Chondrocyte (in vitro differentiated cells): ENCODE results near the gene LGALS3BP. TPM values are rescaled to one million over a fixed set of nuclear protein-coding genes. Genes with fewer than 3 reads are reported as not detected.
"Not testable (repeated sequence)": the region's sequence is repeated elsewhere in the genome, so short reads cannot be mapped to it uniquely, and the experiment has no call there.

ENCODE experiments used
- DNase-seq: peaks from one replicate; pipeline ENCODE4 v3.0.0; 2021; ENCODE audit warnings: mixed read lengths, low spot score
- H3K27ac Mint-ChIP-seq: one replicate; pipeline ENCODE4 v1.8.0; 2021; ENCODE audit warnings: mild to moderate bottlenecking, moderate library complexity, mixed read lengths; ENCODE audit not compliant: unreplicated experiment
- H3K27me3 Mint-ChIP-seq: 2 replicates; pipeline ENCODE4 v1.8.0; 2021; ENCODE audit warnings: low read depth, mixed read lengths
- H3K36me3 Mint-ChIP-seq: 2 replicates; pipeline ENCODE4 v1.8.0; 2021; ENCODE audit warnings: low read depth, mixed read lengths
- H3K4me1 Mint-ChIP-seq: 2 replicates; pipeline ENCODE4 v1.8.0; 2021; ENCODE audit warnings: low read depth, mild to moderate bottlenecking, mixed read lengths
- H3K4me3 Mint-ChIP-seq: one replicate; pipeline ENCODE4 v1.8.0; 2021; ENCODE audit warnings: mild to moderate bottlenecking, moderate library complexity, mixed read lengths; ENCODE audit not compliant: unreplicated experiment
- H3K9me3 Mint-ChIP-seq: 2 replicates; pipeline ENCODE4 v1.8.0; 2021; ENCODE audit warnings: low read depth, mixed read lengths
- total RNA-seq: library from RNA; stranded (reverse); gene quantifications from 3 replicates; pipeline ENCODE4 v1.2.1, GENCODE V29; 2021
- TF ChIP-seq, protein P1 (sequence below): fragments of 200-600 bp; sonication (generic); IDR thresholded peaks from 2 replicates; pipeline ENCODE4 v1.5.0; 2021; ENCODE audit warnings: antibody characterized with exemption, mild to moderate bottlenecking, moderate library complexity

LGALS3BP gene
- total RNA-seq, 1 donor from 2014 or later, result 127 TPM

DNA sequence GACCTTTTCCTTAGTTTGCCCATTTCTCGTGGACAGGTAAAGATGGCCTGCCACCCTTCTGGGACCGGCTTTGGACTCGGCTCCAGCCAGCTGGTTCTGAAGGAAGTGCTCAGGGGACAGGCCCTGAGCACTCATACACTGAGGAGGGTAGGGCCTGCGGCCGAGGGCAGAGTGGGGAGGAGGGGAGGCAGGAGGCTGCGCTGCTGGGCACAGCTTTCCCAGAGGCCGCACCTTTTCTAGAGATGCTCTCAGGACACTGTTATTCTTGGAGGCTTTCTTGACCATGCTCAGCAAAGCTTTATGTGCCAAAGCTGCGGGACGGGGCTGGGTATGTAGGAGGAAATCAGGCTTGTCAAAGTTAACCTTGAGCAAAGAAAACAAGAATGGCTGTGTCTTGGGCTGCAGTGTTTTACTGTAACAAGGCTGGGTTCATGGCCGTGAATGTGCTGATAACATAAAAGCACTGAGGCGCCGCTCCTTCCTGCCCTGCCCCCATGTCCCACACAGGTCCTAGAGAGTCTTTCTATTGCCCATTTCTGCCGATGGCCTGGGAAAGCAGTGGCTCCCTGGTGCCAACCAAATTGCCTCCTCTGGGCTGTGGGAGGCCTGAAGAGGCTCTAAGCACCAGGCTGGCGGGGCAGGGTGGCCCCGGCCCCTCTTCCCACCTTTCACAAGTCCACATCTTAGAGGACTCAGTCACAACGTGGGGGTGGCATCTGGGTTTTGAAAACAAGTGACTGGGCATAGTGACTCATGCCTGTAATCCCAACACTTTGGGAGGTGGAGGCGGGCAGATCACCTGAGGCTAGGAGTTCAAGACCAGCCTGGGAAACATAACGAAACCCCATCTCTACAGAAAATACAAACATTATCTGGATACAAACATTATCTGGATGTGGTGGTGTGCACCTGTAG lies 32.2 kb downstream of the LGALS3BP start:
- TF ChIP-seq, protein P1, sequence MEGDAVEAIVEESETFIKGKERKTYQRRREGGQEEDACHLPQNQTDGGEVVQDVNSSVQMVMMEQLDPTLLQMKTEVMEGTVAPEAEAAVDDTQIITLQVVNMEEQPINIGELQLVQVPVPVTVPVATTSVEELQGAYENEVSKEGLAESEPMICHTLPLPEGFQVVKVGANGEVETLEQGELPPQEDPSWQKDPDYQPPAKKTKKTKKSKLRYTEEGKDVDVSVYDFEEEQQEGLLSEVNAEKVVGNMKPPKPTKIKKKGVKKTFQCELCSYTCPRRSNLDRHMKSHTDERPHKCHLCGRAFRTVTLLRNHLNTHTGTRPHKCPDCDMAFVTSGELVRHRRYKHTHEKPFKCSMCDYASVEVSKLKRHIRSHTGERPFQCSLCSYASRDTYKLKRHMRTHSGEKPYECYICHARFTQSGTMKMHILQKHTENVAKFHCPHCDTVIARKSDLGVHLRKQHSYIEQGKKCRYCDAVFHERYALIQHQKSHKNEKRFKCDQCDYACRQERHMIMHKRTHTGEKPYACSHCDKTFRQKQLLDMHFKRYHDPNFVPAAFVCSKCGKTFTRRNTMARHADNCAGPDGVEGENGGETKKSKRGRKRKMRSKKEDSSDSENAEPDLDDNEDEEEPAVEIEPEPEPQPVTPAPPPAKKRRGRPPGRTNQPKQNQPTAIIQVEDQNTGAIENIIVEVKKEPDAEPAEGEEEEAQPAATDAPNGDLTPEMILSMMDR, result no peak
- Mint-ChIP-seq H3K27ac (no peak overlapping the region), H3K4me1 (peaks cover 24% of the 10 kb centered on the region), H3K9me3 (peaks cover 10% of the 10 kb centered on the region), H3K36me3 (peaks cover 1% of the 10 kb centered on the region), H3K27me3 (peaks cover 1% of the 10 kb centered on the region), H3K4me3 (no peak overlapping the region)
- no peak for DNase-seq

DNA sequence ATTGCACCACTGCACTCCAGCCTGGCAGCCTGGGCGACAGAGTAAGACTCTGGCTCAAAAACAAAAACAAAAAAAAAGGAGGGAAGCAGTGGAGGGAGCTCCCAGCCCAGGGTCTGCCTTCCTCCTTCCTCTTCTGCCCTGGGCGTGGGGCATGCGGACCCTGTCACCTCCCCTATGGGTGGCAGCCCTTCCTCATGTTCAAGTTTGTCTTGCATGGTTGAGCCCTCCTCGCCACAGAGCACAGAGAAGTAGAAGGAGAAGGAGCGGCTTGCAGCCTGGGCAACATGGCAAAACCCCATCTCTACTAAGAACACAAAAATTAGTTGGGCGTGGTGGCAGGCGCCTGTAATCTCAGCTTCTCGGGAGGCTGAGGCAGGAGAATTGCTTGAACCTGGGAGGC lies 33.1 kb downstream of the LGALS3BP start:
- peaks cover 16% of the 10 kb centered on the region for H3K4me1 Mint-ChIP-seq
- no peak overlapping the region for H3K27ac Mint-ChIP-seq

DNA sequence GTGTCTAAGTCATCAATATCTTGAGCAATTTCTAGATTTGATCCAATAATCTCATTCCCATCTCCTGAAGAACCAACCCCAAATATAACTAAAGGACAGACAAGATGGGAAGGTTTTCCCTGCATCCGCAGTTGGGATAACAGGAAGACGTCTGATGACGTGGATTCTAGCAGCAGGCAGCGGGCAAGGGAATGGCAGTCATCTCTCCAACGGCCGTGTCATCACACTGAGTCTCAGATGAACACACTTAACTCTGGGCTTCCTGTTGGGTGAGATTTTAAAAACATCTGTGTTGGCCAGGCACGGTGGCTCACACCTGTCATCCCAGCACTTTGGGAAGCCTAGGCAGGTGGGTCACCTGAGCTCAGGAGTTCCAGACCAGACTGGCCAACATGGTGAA lies 33.6 kb downstream of the LGALS3BP start:
- no peak for DNase-seq
- Mint-ChIP-seq H3K4me3 (no peak overlapping the region), H3K4me1 (peaks cover 13% of the 10 kb centered on the region), H3K9me3 (peaks cover 9% of the 10 kb centered on the region), H3K36me3 (peaks cover 1% of the 10 kb centered on the region), H3K27ac (no peak overlapping the region), H3K27me3 (peaks cover 1% of the 10 kb centered on the region)
- TF ChIP-seq, protein P1, result no peak

More for the DNA sequence above, 33.1 kb downstream of the LGALS3BP start:
- peaks cover 1% of the 10 kb centered on the region for H3K27me3 Mint-ChIP-seq
- peaks cover 1% of the 10 kb centered on the region for H3K36me3 Mint-ChIP-seq
- TF ChIP-seq, protein P1, result no peak
- H3K9me3 Mint-ChIP-seq, result peaks cover 10% of the 10 kb centered on the region
- DNase-seq, result no peak
- H3K4me3 Mint-ChIP-seq, result no peak overlapping the region

DNA sequence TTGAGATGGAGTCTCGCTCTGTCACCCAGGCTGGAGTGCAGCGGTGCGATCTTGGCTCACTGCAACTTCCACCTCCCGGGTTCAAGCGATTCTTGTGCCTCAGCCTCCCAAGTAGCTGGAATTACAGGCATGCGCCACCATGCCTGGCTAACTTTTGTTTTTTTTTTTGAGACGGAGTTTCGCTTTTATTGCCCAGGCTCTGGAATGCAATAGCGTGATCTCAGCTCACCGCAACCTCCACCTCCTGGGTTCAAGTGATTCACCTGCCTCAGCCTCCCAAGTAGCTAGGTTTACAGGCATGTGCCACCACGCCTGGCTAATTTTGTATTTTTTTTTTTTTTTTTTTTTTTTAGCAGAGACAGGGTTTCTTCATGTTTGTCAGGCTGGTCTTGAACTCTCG lies 34.3 kb downstream of the LGALS3BP start:
- peaks cover 19% of the 10 kb centered on the region for H3K4me1 Mint-ChIP-seq
- not testable (repeated sequence) for H3K27me3 Mint-ChIP-seq, H3K27ac Mint-ChIP-seq

DNA sequence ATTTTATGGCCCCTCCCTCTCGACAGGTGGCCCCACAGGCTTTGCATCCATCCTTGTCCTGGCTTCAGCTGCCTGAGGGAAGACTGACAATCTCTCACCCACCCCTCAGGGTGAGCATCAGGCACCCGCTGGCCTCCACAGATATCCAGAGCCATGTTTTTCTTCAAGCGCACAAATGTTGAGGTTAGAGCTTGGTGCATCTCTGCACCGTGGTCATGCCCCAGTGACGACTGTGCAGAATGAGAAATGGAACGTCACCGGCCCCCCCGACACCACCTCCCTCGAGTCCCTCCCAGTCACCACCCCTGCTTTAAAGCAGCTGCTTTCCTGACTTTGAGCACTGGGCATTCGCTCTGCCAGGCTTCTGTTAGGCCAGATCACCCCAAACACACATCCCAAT lies 34.8 kb downstream of the LGALS3BP start:
- Mint-ChIP-seq H3K9me3 (no peaks in the 10 kb centered on the region), H3K27me3 (peaks cover 1% of the 10 kb centered on the region), H3K4me1 (peaks cover 24% of the 10 kb centered on the region), H3K4me3 (no peak overlapping the region), H3K27ac (no peak overlapping the region), H3K36me3 (peaks cover 1% of the 10 kb centered on the region)
- no peak for DNase-seq
- TF ChIP-seq, protein P1, result no peak

More for the DNA sequence above, 34.3 kb downstream of the LGALS3BP start:
- DNase-seq, H3K4me3 Mint-ChIP-seq, H3K36me3 Mint-ChIP-seq, H3K9me3 Mint-ChIP-seq: not testable (repeated sequence)
